Gastroesophageal sphincter (tissue), 3 donors: Measurements from ENCODE around the gene RNLS.

Source experiments
- CTCF ChIP-seq, 4 experiments: fragments of 200-600 bp in 2 of 4; fragments of 450-650 bp in 2 of 4; sonication (generic) in 1 of 4; IDR thresholded peaks; one replicate each; pipeline ENCODE4 v1.5.1; 2017 to 2019; ENCODE audit warnings: antibody characterized with exemption in 4 of 4, mild to moderate bottlenecking in 2 of 4, moderate library complexity in 2 of 4
- EP300 ChIP-seq: sonication (generic); formaldehyde crosslinking; IDR thresholded peaks from one replicate; pipeline ENCODE4 v1.6.1; 2017; ENCODE audit warnings: antibody characterized with exemption, mild to moderate bottlenecking
- POLR2A ChIP-seq, 2 donors: fragments of 450-650 bp; IDR thresholded peaks; one replicate each; pipeline ENCODE4 v1.6.1; 2017; ENCODE audit warnings: antibody characterized with exemption in 2 of 2, mild to moderate bottlenecking in 2 of 2, moderate library complexity in 1 of 2
- POLR2AphosphoS5 ChIP-seq: sonication (generic); formaldehyde crosslinking; IDR thresholded peaks from one replicate; pipeline ENCODE4 v1.6.1; 2017; ENCODE audit warnings: antibody characterized with exemption

GRCh38 chr10:88382699-88383098 lies 200.4 kb downstream of the RNLS start:
- TF ChIP-seq CTCF (IDR thresholded peaks at IDR 0.05) (no peak), POLR2A (IDR thresholded peaks at IDR 0.05) (no peak), POLR2AphosphoS5 (no peak), EP300 (no peak)
